ENCODE results near the gene TMEM120B. TPM values are rescaled to one million over a fixed set of nuclear protein-coding genes. Genes with fewer than 3 reads are reported as not detected.

TMEM120B gene
- total and polyA plus RNA-seq, 2 of the 13 experiments (the other 11 are each of a cell fraction or from before 2014, with no cell fraction given): 7.1 to 12.9 TPM

- TF ChIP-seq ELF1 (CRISPR knock-in tag; IDR thresholded peaks at IDR 0.05): no peak
- TF ChIP-seq ZNF619 (CRISPR knock-in tag; IDR thresholded peaks at IDR 0.05): no peak
These were observed 89.9 kb downstream of the TMEM120B start (continued) for GRCh38 chr12:121802485-121802842.

DNA sequence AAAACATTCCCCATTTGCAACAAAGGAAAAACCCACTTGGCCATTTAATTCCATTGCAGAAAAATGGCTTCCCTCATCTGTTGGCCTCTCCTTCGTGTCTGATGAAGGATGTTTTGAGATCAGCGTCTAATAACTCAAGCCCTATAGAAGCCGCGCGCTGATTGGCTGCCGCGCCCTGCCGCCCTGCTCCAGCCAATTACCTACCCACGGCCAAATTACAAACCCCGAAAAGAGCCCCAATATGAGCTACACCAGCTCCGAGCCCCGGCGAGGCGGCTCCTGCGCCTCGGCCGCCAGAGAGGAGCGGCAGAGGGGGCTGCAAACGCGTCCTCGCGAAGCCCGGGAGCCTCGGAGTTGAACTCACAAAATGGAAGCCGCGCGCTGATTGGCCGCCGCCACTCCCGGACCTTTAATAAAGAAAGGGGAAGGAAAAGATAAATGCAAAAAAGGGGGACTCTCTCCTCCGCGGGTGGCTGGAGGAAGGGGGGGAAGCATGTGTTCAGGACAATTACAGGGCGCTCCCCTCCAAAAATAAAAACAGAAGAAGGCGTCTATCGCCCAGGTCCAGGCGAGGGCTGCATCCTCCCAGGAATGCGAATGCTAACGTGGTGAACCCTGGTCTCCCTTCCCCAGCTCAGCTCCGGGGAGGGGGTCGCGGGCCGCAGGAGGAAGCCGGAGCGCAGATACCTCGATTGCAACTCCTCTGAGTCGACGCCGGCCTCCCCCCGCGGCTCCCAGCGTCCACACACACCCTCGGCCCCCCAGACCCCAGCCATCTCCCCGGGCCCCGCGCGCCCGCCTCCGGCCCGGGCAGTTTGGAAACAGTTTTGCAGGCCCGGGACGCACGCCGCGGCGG, 90.5 kb downstream of the TMEM120B start:
- intact Hi-C loops (cut with micrococcal nuclease; ENCODE audit: unreplicated experiment) (no loop called here), in situ Hi-C loops (cut with HindIII; ENCODE audit: extremely low pct_ligation_motif_present, low pct_unique_long_range_greater_than_20kb) (no loop called here)
- H3K4me1 ChIP-seq (ENCODE audit: insufficient read depth, low read length): peaks cover 40% of the 10 kb centered on the region
- DNase-seq (ENCODE audit: low spot score) (peak; percentile 93), ATAC-seq (peak; percentile 63), FAIRE-seq (peak; percentile 87)
- H4K20me1 ChIP-seq (ENCODE audit: insufficient read depth, low read length): 0 out of 2 replicates have a peak, but pooled peaks cover 2% of the 10 kb centered on the region
- ChIA-PET POLR2A (interaction anchor here (0.6 to 14.5 kb wide), 19 partner anchors 4 to 830 kb away, joined by 3 to 393 read pairs (median 6); partner anchors contain the start of genes HPD, PSMD9, RHOF and SETD1B), CTCF (ENCODE audit: low intra/inter-chr PET ratio, low total read pairs) (no interaction called here)
- peaks cover 2 to 4% of the 10 kb centered on the region in 2 experiments; a peak in 2 of 5 replicates for H3K36me3 ChIP-seq (replicated peaks in 1 of 2; ENCODE audit: control insufficient read depth in 1 of 2, insufficient read depth in 2 of 2, low read length in 2 of 2)
- no peaks in the 10 kb centered on the region for H3K9me3 ChIP-seq (ENCODE audit: low read length)
- 2% methylated on average over 35 of the region's 65 CpGs for WGBS (ENCODE audit: low lambda C conversion rate)
- BruUV-seq (replicated peaks): TSS peak; percentile 47
- peak overlapping the region; percentile 98 for H3K9ac ChIP-seq (ENCODE audit: insufficient read depth, low read depth, low read length)
- peaks cover 58% of the 10 kb centered on the region for H3K79me2 ChIP-seq (ENCODE audit: insufficient read depth, low read length)
- no peaks in the 10 kb centered on the region; a peak in 1 of 5 replicates for H3K27me3 ChIP-seq (ENCODE audit: control insufficient read depth in 1 of 2, insufficient read depth in 2 of 2, low read length in 2 of 2)
- peak overlapping the region; percentile 96 for H3K4me2 ChIP-seq (ENCODE audit: low read depth, low read length)
- H2AFZ ChIP-seq (ENCODE audit: low read length): no peak overlapping the region
- H3K4me3 ChIP-seq (replicated peaks in 1 of 3; ENCODE audit: insufficient read depth in 1 of 3, low read depth in 2 of 3, low read length in 3 of 3): peak overlapping the region; percentile 71 to 80 (median 79)
- peak overlapping the region; percentile 99 for H3K27ac ChIP-seq (ENCODE audit: extremely low read length, insufficient read depth, low read length)
- peak; percentile 40 for TF ChIP-seq GATAD2A (CRISPR knock-in tag; IDR thresholded peaks at IDR 0.05)
- TF ChIP-seq TFE3 (CRISPR knock-in tag; IDR thresholded peaks at IDR 0.05): 0 out of 2 replicates have a peak, but pooled peaks have one; percentile 20
- TF ChIP-seq, protein P1, sequence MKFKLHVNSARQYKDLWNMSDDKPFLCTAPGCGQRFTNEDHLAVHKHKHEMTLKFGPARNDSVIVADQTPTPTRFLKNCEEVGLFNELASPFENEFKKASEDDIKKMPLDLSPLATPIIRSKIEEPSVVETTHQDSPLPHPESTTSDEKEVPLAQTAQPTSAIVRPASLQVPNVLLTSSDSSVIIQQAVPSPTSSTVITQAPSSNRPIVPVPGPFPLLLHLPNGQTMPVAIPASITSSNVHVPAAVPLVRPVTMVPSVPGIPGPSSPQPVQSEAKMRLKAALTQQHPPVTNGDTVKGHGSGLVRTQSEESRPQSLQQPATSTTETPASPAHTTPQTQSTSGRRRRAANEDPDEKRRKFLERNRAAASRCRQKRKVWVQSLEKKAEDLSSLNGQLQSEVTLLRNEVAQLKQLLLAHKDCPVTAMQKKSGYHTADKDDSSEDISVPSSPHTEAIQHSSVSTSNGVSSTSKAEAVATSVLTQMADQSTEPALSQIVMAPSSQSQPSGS (CRISPR knock-in tag; IDR thresholded peaks at IDR 0.05): peak; percentile 53
- 0 out of 2 replicates have a peak, but pooled peaks have one; percentile 20 for TF ChIP-seq ZNF772 (CRISPR knock-in tag; IDR thresholded peaks at IDR 0.05)
- TF ChIP-seq, protein P2, sequence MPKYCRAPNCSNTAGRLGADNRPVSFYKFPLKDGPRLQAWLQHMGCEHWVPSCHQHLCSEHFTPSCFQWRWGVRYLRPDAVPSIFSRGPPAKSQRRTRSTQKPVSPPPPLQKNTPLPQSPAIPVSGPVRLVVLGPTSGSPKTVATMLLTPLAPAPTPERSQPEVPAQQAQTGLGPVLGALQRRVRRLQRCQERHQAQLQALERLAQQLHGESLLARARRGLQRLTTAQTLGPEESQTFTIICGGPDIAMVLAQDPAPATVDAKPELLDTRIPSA (CRISPR knock-in tag; IDR thresholded peaks at IDR 0.05; ENCODE audit: borderline replicate concordance): no peak
- TF ChIP-seq E2F5 (CRISPR knock-in tag; conservative IDR thresholded peaks at IDR 0.05): peak; percentile 13; the same call in 1 of the 2 replicates
- 0 out of 2 replicates have a peak, but pooled peaks have one; percentile 50 for TF ChIP-seq MIER3 (CRISPR knock-in tag; IDR thresholded peaks at IDR 0.05; ENCODE audit: borderline replicate concordance)
- TF ChIP-seq ARNTL (CRISPR knock-in tag; IDR thresholded peaks at IDR 0.05): peak; percentile 64; the same call in 1 of the 2 replicates
- no peak for TF ChIP-seq ZNF33B (CRISPR knock-in tag; IDR thresholded peaks at IDR 0.05)
- TF ChIP-seq, protein P3, sequence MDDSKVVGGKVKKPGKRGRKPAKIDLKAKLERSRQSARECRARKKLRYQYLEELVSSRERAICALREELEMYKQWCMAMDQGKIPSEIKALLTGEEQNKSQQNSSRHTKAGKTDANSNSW (CRISPR knock-in tag; IDR thresholded peaks at IDR 0.05; ENCODE audit: borderline replicate concordance): no peak
- peak; percentile 89 for TF ChIP-seq YY1 (IDR thresholded peaks at IDR 0.05; ENCODE audit: insufficient read depth, insufficient replicate concordance, low read depth, low read length)
- TF ChIP-seq ARNT (IDR thresholded peaks at IDR 0.05): no peak
- 0 out of 2 replicates have a peak, but pooled peaks have one; percentile 5 for TF ChIP-seq LCORL (IDR thresholded peaks at IDR 0.05)
- TF ChIP-seq LCORL (CRISPR knock-in tag; IDR thresholded peaks at IDR 0.05): peak; percentile 38
